ENCODE data around the gene GPR32.

The GPR32 gene

DNA sequence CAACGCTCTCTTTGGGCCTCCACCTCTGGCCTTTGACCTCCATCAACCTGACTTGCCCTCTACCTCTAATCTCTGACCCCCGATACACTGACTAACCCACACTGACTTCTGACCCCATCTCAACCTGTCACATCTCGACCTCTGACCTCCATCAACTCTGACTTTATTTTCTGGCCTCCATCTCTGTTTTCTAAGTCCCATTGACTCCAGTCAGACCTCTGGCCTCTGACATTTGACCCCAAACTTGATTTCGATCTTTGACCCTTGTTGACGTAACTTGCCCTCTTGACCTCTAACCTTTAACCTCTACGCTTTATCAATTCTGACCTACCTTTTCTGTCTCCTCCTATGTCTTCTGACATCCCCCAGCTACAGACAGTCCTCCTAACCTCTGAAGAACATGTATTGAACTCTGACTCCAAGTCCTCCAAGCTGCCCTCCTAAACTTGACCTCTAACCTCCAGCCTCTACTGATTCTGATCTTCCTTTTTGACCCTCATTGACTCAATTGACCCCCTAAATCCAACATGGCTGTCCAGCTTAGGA is 20.7 kb downstream of the GPR32 start (continued):
- TF ChIP-seq, protein P1, sequence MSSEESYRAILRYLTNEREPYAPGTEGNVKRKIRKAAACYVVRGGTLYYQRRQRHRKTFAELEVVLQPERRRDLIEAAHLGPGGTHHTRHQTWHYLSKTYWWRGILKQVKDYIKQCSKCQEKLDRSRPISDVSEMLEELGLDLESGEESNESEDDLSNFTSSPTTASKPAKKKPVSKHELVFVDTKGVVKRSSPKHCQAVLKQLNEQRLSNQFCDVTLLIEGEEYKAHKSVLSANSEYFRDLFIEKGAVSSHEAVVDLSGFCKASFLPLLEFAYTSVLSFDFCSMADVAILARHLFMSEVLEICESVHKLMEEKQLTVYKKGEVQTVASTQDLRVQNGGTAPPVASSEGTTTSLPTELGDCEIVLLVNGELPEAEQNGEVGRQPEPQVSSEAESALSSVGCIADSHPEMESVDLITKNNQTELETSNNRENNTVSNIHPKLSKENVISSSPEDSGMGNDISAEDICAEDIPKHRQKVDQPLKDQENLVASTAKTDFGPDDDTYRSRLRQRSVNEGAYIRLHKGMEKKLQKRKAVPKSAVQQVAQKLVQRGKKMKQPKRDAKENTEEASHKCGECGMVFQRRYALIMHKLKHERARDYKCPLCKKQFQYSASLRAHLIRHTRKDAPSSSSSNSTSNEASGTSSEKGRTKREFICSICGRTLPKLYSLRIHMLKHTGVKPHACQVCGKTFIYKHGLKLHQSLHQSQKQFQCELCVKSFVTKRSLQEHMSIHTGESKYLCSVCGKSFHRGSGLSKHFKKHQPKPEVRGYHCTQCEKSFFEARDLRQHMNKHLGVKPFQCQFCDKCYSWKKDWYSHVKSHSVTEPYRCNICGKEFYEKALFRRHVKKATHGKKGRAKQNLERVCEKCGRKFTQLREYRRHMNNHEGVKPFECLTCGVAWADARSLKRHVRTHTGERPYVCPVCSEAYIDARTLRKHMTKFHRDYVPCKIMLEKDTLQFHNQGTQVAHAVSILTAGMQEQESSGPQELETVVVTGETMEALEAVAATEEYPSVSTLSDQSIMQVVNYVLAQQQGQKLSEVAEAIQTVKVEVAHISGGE (tag by site-specific recombination; conservative IDR thresholded peaks at IDR 0.05; ENCODE audit: low read depth) = no peak
- TF ChIP-seq ZNF292 (tag by site-specific recombination; IDR thresholded peaks at IDR 0.05; ENCODE audit: borderline replicate concordance, low read depth) = no peak
- TF ChIP-seq ZNF473 (tag by site-specific recombination; IDR thresholded peaks at IDR 0.05) = no peak
- TF ChIP-seq, protein P2, sequence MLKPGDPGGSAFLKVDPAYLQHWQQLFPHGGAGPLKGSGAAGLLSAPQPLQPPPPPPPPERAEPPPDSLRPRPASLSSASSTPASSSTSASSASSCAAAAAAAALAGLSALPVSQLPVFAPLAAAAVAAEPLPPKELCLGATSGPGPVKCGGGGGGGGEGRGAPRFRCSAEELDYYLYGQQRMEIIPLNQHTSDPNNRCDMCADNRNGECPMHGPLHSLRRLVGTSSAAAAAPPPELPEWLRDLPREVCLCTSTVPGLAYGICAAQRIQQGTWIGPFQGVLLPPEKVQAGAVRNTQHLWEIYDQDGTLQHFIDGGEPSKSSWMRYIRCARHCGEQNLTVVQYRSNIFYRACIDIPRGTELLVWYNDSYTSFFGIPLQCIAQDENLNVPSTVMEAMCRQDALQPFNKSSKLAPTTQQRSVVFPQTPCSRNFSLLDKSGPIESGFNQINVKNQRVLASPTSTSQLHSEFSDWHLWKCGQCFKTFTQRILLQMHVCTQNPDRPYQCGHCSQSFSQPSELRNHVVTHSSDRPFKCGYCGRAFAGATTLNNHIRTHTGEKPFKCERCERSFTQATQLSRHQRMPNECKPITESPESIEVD (tag by site-specific recombination; IDR thresholded peaks at IDR 0.05) = no peak
- TF ChIP-seq, protein P3, sequence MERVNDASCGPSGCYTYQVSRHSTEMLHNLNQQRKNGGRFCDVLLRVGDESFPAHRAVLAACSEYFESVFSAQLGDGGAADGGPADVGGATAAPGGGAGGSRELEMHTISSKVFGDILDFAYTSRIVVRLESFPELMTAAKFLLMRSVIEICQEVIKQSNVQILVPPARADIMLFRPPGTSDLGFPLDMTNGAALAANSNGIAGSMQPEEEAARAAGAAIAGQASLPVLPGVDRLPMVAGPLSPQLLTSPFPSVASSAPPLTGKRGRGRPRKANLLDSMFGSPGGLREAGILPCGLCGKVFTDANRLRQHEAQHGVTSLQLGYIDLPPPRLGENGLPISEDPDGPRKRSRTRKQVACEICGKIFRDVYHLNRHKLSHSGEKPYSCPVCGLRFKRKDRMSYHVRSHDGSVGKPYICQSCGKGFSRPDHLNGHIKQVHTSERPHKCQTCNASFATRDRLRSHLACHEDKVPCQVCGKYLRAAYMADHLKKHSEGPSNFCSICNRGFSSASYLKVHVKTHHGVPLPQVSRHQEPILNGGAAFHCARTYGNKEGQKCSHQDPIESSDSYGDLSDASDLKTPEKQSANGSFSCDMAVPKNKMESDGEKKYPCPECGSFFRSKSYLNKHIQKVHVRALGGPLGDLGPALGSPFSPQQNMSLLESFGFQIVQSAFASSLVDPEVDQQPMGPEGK (tag by site-specific recombination; IDR thresholded peaks at IDR 0.05) = no peak
- TF ChIP-seq ZNF558 (tag by site-specific recombination; IDR thresholded peaks at IDR 0.05) = no peak
- TF ChIP-seq, protein P4, sequence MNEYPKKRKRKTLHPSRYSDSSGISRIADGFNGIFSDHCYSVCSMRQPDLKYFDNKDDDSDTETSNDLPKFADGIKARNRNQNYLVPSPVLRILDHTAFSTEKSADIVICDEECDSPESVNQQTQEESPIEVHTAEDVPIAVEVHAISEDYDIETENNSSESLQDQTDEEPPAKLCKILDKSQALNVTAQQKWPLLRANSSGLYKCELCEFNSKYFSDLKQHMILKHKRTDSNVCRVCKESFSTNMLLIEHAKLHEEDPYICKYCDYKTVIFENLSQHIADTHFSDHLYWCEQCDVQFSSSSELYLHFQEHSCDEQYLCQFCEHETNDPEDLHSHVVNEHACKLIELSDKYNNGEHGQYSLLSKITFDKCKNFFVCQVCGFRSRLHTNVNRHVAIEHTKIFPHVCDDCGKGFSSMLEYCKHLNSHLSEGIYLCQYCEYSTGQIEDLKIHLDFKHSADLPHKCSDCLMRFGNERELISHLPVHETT (tag by site-specific recombination; IDR thresholded peaks at IDR 0.05) = peak; percentile 15; the same call in 1 of the 2 replicates
- TF ChIP-seq ZNF302 (tag by site-specific recombination; IDR thresholded peaks at IDR 0.05; ENCODE audit: low read depth) = no peak
- TF ChIP-seq, protein P5, sequence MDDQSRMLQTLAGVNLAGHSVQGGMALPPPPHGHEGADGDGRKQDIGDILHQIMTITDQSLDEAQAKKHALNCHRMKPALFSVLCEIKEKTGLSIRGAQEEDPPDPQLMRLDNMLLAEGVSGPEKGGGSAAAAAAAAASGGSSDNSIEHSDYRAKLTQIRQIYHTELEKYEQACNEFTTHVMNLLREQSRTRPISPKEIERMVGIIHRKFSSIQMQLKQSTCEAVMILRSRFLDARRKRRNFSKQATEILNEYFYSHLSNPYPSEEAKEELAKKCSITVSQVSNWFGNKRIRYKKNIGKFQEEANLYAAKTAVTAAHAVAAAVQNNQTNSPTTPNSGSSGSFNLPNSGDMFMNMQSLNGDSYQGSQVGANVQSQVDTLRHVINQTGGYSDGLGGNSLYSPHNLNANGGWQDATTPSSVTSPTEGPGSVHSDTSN (CRISPR knock-in tag; IDR thresholded peaks at IDR 0.05) = no peak
- TF ChIP-seq, protein P6, sequence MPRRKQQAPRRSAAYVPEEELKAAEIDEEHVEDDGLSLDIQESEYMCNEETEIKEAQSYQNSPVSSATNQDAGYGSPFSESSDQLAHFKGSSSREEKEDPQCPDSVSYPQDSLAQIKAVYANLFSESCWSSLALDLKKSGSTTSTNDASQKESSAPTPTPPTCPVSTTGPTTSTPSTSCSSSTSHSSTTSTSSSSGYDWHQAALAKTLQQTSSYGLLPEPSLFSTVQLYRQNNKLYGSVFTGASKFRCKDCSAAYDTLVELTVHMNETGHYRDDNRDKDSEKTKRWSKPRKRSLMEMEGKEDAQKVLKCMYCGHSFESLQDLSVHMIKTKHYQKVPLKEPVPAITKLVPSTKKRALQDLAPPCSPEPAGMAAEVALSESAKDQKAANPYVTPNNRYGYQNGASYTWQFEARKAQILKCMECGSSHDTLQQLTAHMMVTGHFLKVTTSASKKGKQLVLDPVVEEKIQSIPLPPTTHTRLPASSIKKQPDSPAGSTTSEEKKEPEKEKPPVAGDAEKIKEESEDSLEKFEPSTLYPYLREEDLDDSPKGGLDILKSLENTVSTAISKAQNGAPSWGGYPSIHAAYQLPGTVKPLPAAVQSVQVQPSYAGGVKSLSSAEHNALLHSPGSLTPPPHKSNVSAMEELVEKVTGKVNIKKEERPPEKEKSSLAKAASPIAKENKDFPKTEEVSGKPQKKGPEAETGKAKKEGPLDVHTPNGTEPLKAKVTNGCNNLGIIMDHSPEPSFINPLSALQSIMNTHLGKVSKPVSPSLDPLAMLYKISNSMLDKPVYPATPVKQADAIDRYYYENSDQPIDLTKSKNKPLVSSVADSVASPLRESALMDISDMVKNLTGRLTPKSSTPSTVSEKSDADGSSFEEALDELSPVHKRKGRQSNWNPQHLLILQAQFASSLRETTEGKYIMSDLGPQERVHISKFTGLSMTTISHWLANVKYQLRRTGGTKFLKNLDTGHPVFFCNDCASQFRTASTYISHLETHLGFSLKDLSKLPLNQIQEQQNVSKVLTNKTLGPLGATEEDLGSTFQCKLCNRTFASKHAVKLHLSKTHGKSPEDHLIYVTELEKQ (tag by site-specific recombination; IDR thresholded peaks at IDR 0.05; ENCODE audit: borderline replicate concordance) = peak; percentile 64; the same call in 1 of the 2 replicates
- TF ChIP-seq IKZF3 (tag by site-specific recombination; IDR thresholded peaks at IDR 0.05) = no peak
- no peak for TF ChIP-seq ZNF707 (tag by site-specific recombination; IDR thresholded peaks at IDR 0.05)
- TF ChIP-seq, protein P7, sequence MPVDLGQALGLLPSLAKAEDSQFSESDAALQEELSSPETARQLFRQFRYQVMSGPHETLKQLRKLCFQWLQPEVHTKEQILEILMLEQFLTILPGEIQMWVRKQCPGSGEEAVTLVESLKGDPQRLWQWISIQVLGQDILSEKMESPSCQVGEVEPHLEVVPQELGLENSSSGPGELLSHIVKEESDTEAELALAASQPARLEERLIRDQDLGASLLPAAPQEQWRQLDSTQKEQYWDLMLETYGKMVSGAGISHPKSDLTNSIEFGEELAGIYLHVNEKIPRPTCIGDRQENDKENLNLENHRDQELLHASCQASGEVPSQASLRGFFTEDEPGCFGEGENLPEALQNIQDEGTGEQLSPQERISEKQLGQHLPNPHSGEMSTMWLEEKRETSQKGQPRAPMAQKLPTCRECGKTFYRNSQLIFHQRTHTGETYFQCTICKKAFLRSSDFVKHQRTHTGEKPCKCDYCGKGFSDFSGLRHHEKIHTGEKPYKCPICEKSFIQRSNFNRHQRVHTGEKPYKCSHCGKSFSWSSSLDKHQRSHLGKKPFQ (tag by site-specific recombination; IDR thresholded peaks at IDR 0.05) = no peak
- no peak for TF ChIP-seq GLI2 (tag by site-specific recombination; IDR thresholded peaks at IDR 0.05; ENCODE audit: borderline replicate concordance, low read depth)
- TF ChIP-seq, protein P8, sequence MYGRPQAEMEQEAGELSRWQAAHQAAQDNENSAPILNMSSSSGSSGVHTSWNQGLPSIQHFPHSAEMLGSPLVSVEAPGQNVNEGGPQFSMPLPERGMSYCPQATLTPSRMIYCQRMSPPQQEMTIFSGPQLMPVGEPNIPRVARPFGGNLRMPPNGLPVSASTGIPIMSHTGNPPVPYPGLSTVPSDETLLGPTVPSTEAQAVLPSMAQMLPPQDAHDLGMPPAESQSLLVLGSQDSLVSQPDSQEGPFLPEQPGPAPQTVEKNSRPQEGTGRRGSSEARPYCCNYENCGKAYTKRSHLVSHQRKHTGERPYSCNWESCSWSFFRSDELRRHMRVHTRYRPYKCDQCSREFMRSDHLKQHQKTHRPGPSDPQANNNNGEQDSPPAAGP (tag by site-specific recombination; IDR thresholded peaks at IDR 0.05) = no peak
- no peak for TF ChIP-seq GLIS2 (tag by site-specific recombination; IDR thresholded peaks at IDR 0.05)
- TF ChIP-seq, protein P9, sequence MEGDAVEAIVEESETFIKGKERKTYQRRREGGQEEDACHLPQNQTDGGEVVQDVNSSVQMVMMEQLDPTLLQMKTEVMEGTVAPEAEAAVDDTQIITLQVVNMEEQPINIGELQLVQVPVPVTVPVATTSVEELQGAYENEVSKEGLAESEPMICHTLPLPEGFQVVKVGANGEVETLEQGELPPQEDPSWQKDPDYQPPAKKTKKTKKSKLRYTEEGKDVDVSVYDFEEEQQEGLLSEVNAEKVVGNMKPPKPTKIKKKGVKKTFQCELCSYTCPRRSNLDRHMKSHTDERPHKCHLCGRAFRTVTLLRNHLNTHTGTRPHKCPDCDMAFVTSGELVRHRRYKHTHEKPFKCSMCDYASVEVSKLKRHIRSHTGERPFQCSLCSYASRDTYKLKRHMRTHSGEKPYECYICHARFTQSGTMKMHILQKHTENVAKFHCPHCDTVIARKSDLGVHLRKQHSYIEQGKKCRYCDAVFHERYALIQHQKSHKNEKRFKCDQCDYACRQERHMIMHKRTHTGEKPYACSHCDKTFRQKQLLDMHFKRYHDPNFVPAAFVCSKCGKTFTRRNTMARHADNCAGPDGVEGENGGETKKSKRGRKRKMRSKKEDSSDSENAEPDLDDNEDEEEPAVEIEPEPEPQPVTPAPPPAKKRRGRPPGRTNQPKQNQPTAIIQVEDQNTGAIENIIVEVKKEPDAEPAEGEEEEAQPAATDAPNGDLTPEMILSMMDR (tag by site-specific recombination; IDR thresholded peaks at IDR 0.05) = no peak
- TF ChIP-seq ZNF10 (tag by site-specific recombination; IDR thresholded peaks at IDR 0.05) = no peak
- no peak for TF ChIP-seq PRDM1 (tag by site-specific recombination; IDR thresholded peaks at IDR 0.05)
